GM04503 (cell line): ENCODE measurements around the gene RIN2.
"Not testable (repeated sequence)": the region's sequence is repeated elsewhere in the genome, so short reads cannot be mapped to it uniquely, and the experiment has no call there.

Experiments
- DNase-seq: peaks from one replicate; pipeline ENCODE4 v3.0.0-alpha.2; 2012; ENCODE audit warnings: low read depth

Gene RIN2

DNA sequence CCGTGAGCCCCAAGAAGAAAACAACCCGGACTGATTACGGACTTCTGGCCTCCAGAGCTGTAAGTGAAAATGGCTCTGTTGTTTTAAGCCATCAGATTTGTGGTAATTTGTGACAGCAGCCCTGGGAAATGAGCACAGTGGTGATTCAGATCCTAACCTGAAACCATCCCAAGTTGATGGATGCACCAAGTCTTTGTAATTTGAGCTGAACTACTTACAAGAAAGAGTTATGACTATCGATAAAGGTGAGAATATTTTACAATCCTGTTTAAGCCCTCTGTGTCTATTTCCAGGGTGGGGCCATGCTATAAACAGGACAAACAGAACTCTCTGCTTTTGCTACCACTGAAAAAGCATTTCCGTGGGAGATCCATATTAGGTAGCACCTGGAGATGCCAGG, 19.1 kb upstream of the RIN2 start:
- DNase-seq: no peak

DNA sequence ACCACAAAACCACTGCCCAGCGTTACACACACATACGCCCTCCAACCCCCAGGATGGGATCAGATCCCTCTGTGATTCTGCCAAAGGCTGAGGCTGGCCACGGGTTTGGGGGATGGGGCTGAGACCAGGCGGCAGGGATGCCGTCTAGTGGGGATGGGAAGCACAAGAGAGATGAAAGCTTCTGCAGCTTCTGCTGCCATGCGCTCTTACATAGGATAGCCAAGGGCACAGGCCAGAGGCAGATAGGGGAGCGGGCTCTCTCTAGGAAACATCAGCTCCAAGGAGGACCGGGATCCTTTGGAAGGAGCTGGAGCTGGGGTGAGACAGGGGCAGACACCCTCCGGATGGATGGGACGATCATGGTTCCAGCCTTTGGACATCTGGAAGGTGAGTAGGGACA, 18.7 kb upstream of the RIN2 start:
- no peak for DNase-seq

DNA sequence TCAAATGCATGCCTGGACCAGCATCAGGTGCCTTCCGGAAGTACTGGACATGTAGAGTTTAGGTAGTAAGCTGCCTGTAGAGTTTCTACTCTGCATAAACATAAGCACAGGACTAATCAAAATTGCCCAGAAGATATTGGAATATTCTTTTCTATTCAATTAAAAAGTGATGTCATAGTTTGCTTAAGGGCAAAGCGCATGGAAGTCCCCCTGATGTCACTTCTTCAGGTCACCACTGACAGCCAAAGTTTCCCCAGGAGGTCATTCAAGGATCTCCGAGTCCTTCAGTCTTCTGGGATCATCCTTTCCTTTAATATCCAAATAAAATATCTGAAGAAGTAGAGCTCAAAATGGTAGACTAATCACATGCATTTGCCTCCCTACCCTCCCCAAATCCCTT, 17.5 kb upstream of the RIN2 start:
- no peak for DNase-seq

DNA sequence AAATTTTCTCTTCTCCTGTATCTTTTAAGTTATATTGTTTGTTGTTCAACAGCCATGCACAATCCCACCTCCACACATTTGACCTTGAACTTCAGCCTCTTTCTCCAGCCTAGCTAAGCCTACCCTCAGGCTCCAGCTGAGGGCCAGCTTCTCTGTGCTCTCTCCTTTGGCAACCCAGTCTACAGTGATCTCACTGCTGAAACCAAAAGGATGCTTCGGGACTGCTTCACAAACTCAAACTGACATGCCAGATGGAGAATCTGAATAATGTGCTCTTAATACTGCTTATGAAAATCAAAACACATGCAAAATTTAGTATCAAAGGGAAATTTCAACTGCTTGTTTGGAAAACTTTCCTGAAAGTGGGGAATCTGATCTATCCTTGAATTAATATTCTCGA, 16.1 kb upstream of the RIN2 start:
- no peak for DNase-seq

DNA sequence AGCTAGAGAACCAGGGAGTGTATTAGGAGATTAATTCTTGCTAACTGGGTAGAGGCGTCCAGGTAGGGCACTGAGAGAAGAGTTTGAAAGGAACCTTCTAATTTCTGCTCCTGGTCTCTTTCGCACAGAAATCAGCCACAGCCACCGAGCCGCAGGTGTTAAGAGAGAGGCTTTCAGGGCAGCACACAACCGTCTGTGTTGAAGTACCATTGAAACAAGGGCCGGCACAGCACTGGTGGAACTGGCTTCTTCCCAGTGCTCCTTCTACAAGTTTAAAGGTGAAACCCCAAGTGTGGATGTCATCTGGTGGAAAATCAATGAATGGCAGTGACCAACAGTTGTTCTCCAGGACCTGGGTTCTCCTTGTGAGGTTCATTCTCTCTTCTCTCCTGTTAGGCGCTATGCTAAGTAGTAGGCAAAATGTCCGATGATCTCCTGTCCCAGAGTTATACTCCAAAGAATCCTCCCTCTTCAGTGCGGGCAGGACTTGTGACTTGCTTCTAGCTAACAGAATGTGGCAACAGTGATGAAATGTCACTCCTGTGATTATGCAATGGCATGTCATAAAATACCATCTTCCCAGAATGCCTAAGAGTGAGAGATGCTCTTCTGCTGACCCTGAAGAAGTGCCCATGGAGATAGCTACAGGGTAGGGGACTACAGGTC, 15.0 kb upstream of the RIN2 start:
- DNase-seq: no peak

DNA sequence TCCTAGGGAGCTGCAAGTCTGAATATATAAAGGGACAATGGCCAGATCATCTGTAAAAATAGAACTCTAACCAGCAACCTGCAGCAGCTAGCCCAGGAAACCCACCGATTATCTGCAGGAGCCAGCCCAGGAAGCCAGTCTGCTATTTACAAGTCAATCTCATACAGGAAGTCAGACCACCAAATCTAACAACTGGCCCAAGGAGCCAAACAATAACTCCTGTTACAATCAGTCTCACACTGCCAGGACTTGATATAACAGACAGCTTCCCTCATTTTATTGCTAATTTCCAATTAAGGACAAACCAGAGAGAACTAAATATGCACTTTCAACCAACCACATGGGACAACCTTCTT, 14.4 kb upstream of the RIN2 start:
- no peak for DNase-seq

DNA sequence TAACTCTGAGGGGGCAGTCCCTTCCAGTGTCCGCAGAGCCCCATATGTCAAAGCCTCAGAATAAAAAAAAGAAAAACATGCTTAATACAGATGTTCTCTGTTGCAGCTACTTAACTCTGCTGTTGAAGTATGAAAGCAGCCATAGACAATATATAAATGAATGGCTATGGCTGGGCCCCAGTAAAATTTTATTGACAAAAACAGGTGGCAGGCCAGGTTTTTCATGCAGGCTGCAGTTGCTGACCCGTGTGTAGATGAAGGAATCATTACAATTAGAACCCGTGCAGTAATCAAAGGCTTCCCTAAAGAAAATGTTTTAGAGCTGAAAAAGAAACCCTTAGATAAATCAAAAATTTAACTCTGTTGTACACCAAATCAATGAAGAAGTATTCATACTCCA, 13.0 kb upstream of the RIN2 start:
- no peak for DNase-seq

DNA sequence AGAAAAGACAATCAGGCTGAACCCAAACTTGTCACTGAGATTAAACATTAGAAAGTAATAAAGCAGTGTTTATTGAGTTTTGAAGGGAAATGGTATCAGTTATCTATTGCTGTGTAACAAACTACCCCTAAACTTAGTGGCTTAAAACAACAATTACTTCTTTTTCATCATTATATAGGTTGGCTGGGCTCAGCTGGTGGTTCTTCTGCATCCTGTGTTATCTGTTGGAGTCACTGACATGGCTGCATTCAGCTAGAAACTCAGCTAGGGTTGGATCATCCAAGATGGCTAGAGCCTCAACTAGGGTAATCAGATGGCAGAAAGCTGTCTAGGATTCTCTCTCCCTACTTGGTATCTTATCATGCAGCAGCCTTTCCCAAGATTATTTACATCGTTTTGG, 12.5 kb upstream of the RIN2 start:
- no peak for DNase-seq

DNA sequence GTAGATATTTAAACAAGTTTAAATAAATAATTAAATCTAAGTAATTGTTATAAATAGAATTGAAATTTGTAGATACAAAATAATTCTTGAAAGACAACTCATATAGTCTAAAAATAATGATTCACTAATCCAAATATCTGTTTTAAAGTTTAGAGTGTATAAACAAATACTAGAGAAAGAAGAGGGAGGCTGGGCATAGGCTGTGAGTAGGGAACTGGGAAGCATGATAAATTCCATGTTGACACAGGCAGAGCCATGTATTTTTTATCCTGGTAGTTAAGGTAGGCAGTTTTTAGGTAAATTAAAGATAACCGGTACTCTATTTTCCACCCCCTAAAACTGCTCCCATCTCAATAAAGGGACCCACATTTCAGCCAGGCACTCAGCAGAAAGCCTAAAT, 11.7 kb upstream of the RIN2 start:
- no peak for DNase-seq

DNA sequence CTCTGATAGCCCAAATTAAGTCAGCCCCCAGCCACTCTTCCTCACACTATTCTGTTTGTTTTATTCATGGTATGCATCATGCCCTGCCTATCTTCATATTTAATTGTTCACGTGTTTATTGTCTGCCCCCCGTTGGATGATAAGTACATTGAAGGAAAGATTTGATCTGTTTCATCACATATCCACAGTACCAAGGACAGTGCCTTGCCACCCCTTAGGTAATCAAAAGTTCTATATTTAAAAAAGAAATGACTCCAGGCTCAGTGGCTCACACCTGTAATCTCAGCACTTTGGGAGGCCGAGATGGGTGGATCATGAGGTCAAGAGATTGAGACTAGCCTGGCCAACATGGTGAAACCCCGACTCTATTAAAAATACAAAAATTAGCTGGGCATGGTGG, 10.2 kb upstream of the RIN2 start:
- DNase-seq: no peak

DNA sequence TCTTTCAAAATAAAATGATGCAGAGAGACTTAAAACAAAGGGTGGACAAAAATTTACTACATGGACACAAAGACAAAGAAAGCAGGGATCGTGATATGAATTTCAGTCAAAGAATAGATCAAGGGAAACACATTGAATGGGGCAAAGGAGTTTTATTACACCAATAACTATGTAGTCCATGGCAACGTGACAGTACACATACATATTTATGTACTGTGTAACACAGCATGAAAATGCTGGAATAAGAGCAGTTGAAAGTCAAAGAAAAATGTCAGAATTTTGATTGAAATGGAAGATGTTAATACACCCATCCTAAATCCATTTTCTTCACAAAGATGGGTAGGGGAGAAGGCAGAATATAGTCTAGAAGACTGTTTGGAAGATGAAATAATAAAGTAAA, 9.4 kb upstream of the RIN2 start:
- no peak for DNase-seq

DNA sequence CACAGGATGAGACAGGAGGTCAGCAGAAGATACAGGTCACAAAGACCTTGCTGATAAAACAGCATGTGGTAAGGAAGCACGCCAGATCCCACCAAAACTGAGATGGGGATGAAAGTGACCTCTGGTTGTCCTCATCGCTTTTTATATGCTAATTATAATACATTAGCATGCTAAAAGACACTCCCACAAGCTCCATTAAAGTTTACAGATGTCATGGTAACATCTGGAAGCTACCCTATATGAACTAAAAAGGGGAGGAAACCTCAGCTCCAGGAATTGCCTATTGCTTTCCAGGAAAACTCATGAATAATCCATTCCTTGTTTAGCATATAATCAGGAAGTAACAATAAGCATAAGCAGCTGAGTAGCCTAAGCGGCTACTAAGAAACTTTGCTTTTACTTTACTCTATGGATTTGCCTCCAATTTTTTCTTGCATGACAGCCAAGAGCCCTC, 8.4 kb upstream of the RIN2 start:
- DNase-seq: no peak

DNA sequence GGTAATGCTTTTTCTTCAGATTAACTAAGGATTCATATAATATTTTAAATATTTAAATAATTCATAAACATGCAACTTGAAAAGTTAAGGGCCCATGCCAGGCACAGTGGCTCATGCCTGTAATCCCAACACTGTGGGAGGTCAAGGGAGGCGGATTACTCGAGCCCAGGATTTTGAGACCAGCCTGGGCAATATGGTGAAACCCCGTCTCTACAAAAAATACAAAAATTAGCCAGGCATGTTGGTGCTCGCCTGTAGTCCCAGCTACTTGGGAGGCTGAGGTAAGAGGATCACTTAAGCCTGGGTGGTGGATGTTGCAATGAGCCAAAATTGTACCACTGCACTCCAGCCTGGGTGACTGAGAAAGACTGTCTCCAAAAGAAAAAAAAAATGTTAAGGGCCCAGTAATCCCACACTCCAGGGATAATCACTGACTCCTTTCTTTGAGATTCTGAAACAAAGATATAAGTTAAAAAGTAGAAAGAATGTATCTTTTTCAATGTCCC, 7.9 kb upstream of the RIN2 start:
- DNase-seq: no peak

DNA sequence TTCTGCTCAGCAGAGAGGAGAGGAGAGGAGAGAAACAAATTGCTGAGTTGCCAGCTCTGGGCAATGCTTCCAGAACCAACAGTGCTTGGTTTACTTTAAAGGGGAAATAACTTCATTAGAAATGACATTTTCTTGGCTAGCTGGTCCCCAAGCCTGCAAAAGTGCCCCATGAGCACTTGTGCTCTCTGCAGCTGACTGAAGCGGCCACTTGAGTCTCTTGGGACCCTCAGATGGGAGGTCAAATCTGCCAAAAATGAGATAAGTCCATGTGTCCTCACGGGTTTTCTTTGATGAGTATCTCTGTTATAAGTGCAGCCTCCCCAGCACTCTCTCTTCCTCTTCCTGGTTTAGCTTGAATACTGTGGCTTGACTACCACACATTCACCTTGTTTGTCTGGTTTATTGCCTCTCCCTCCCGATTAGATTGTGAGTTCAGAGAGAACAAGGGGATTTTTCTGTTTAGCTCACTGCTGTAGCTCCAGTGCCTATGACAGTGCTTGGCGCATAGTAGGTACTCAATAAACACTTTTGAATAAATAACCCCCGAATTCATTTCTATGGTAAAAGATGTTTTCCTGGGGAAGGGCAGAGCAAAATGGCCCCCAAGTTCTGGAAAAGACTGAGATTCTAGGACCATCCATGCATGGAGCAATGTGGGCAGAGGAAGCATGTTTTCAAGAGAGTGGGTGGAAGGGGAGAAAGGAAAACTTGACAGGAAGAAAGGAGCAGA, 7.0 kb upstream of the RIN2 start:
- no peak for DNase-seq

DNA sequence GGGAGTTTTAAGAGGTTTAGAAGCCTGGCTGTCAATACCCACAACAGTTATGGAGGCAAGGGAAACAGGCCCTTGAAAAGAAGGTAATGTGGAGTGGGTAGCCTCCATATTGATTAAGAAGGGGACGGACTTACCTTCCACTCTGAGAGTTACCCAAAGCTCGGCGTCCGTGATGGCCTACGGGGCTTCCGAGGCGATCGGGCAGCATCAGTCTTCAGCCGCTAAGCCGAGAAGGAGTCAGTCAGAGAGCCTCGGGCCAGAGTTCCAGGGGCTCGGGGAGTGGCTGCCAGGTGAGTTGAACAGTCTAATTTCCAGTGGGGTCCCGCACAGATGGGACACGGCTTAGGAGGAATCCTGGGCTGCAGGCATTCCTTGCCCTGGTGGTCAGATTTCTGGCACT, 3.9 kb upstream of the RIN2 start:
- not testable (repeated sequence) for DNase-seq

DNA sequence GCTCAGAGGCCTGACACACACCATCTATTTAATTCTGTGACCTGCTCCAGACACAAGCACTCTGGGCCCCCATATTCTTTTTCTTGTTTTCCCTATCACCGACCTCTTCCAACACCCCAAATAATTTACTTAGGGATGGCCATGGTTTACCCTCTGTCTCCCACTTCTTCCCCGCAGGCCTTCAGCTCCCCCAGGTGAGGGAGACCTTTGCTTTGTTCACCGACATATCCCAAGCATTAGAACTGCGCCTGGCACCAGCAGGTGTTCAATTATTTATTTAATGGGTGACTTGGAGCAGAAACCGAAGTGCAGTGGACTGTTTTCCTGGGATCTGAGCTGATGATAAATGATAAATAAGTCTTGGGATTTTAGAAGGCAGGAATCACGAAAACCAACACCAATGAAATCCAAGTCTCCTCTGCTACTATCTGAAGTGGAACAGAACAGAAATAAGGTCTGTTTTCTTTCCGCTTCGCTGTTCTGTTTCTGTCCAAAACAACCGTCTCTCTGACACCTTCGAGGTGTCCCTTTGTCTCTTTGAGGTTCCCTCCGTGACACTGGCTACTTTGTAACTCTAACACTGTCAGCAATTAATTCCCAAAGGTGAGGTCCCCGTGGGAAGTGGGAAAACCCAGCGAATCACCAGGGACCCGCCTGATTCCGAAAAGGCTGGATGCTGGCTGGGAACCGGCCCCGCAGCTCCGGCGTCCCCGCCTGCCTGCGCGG, 1.1 kb upstream of the RIN2 start:
- DNase-seq: no peak

DNA sequence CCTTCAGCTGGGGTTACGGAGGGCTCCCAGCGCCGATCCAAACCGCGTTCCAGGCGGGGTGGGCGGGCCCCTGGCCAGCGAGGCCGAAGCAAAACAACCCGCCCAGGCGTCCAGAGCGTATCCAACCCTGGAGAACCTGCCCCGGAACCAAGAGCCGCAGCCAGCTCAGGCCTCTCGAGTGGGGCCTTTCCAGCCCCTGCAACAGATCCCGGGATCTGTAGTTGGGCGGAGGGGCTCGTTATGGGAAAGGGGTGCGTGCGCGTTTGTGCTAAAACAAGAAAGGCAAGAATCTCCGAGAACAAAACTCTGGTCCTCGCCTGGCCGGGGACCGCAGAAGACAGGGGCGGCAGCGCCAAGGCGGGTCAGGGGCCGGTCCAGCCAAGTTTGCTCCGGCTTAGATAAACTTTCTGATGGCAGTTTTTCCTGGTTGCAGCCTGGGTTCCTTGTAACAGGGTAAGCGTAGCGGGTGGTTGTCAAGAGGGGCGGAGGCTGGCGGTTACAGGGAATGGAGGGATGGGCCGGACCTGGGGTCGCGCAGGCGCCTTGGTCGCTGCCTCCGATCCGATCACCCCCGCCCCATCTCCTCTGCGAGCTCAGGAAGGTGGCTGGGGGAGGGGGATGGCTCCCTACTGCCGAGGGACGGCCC, 448 bp upstream of the RIN2 start:
- no peak for DNase-seq

DNA sequence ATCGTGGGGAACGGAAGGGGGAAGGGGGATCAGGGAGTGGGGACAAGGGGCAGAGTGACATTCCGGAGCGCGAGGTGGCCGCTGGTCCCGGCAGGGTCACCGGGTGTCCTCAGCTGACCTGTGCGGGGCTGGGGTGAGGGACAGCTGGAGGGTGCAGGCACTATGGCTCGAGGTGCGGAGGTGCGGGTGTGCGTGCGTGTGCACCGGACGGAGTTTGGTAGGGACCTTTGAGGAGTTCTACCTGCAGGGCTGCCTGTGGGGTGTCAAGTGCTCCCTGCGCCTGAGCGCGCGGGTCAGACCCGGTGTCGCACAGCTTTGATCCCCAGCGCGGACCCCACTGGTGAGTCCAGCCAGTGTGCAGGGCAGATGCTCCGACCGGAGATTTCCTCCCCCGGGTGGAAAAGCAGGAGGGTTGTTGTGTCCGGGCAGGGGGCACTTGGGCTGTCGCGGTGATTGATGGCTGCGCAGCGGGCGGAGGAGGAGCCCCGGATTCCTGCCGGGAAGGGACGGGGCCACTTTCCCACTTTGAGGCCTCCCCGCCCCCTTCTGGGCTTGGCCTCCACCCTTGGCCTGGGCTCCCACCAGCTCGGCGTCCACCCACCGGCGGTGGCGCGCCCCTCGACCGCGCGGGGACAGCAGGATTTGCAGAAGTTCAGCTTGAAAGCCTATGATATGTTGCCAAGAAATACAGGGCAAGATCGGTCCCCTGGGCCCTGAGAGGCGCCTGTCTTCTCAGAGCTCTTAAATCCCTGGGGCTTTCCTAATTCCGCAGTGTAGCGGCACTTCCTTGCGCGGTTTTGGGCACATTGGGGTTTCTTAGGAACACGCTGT, 658 bp downstream of the RIN2 start:
- no peak for DNase-seq

DNA sequence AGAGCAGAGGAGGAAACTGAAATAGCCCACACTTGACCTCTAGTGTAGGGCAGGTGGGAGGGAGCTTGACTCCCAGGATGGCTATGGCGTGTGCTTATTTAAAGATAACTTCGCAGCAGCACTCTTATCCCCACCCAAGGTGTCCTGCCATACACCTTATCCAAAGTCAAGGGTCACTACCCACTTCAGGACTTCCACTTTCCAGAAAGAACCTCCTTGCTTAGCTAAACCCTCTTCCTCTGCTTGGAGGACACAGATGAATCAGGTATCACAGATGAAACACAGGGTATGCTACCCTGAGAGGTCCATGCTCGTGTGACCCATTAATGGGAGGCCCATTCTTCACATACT, 2.3 kb downstream of the RIN2 start:
- DNase-seq: no peak

DNA sequence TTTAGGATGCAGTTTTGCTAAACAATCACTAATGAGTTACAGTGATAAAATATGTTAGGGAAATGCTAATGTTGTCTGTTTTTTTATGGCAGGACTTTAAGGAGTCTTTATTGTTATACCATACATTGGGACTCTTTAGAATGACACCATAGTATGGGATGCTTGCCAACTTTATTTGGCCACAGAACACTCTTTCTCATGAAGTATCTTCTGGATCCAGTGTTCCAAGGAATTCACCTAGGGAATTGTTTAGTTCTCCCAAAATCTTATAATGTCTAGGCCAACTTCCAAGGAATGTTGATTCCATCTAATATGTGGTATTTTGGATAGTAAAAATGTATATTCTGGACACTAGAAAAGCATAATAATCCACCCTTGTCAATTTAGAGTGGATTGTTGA, 3.3 kb downstream of the RIN2 start:
- DNase-seq: no peak

DNA sequence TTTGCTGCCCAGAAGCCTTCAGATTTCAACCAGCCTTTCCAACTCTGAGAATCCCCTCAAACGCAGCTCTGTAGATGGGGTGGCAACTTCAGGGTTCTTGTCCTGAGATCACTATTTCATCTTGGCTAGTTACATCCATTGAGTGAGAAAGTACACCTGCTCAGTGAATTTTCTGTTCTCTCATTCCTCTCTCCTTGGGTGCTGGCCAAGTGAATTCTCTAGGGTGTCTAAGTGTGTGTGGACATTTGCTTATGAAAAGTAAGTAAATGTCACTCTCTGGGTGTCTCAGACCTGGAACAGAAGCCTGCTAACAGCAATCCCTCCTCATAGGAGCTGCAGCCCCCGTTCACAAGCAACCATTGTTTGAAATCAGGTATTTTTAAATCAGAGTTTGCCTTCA, 3.8 kb downstream of the RIN2 start:
- DNase-seq: no peak

DNA sequence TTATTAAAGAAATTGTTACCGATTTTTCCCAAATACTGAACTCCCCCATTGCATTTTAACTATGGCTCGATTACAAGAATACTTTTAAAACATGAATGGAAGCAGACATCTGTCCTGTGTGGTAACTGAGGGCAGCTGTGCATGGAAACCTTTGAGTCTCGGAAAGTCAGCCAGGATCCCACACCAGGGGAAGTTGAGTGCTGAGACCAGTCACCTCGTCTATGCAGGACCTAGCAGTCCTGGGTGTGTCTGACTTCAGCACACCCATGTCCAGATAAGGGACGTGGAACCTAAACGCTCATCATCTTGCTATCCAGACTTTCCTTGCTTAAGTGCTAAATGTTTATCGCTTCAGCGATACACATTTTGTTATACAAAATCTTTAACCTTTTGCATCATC, 6.1 kb downstream of the RIN2 start:
- DNase-seq: no peak
